EH (cell line): ENCODE data around the gene SNX25.

Source experiments
- DNase-seq: peaks from one replicate; pipeline ENCODE4 v3.0.0-alpha.2; 2015; ENCODE audit warnings: low read depth

SNX25 gene

DNA sequence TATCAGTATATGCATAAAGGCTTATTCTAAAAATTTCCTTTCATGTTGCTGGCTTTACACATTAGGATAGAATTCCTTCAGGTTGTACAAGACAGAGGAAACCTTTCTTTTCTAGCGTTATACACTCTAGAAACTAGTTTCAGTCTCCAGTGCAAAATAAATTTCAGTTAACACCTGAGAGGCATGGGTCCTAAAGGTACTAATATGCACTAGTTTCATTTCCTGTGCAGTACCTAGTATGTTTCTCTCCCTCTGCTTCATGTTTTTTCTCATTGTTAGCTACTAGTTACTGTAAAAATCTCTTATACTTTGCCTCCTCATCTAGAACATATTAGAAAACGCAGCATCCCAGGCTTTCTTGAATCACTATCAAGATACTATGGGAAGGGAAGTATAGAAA, 54.0 kb downstream of the SNX25 start:
- DNase-seq = no peak

GRCh38 chr4:185265942-185266341, 56.5 kb downstream of the SNX25 start:
- peak; percentile 85 for DNase-seq

DNA sequence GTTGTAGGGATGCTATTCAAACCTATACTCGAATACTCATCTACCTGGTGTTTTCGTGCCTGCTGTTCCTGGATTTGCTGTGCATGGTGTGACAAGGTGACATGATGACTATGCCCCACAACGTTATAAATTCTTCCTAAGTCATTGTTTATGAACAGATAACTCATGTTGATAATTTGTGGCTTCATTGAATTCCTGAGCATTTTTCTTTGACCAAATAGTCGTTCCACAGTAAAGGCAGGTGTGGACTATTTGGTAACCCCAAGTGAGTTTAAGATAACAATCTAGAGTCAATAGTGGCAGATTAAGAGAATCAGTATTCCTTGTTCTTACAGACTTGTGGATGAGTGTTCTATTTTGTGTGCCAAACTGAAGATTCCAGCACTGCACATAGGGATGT, 59.9 kb downstream of the SNX25 start:
- peak; percentile 15 for DNase-seq

DNA sequence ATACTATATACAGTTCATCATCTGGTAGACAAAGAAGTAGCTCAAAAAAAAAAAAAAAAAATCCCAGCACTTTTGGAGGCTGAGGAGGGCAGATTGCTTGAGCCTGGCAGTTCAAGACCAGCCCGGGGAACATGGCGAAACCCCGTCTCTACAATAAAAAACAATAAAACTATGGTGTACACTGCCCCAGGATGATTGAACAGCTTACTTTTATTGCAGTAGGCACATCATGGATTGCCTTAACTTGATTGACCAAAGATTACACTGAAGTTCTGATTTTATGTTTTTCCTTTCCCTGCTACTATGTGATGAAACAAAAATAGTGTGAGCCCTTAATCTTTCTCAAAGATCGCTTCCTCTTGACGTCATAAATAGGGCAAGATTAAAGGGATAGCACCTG, 60.6 kb downstream of the SNX25 start:
- DNase-seq = no peak

DNA sequence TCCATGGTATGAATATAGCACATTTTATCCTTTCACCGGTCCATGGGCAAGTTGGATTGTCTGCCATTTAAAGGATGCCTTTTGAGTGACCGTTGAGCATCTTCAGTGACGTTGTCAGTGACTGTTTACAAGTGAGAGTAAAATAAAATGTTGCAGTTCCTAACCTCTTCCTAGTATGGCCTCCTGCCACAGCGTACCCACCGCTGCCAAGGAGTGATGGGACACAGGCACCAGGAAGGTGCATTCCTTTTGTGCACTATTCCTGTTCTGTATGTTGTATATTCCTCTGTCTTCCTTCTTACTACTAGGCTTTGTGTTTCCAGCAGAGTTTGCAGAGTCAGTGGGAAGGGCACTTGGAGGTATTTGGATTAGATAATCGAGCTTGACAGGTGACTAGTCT, 61.5 kb downstream of the SNX25 start:
- no peak for DNase-seq

GRCh38 chr4:185272245-185272644, 62.8 kb downstream of the SNX25 start:
- DNase-seq = no peak

GRCh38 chr4:185275501-185275900, 66.1 kb downstream of the SNX25 start:
- DNase-seq = peak; percentile 30

DNA sequence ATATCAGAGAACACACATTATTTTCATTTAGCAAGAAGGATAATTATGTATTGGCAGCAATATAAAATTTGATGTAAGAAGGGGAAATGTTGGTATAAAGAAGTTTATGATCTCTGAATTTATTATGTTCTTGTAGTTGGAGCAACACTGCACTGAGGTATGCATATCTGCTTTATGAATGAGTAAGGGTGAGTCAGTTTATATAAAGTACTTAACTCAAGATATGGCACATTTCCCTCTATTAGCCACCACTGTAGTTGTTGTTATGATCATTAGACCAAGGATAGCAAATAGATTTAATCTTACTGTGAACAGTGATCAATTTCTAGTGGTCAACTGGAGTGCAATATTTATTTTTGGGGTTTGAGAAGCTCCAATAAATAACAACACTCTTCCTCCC, 66.6 kb downstream of the SNX25 start:
- DNase-seq = peak; percentile 63

GRCh38 chr4:185278716-185279115, 69.3 kb downstream of the SNX25 start:
- DNase-seq = no peak

DNA sequence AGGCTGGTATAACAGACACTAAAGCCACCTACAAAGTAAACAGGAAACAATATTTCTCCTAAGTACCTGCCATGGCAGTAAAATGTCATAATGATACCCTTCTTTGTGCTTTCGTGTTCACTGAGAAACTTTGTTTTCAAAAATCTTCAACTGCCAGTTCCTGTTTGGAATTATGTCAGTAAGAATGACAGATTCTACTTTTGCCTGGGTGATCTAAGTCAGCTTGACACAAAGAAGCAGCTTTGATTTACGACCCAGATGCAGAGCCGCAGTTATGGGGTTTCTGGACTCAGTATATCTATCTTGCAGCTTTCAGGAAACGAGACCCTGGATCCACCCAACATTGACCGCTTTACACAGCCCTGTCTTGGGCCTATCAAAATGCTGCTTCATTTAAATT, 71.2 kb downstream of the SNX25 start:
- DNase-seq = no peak

DNA sequence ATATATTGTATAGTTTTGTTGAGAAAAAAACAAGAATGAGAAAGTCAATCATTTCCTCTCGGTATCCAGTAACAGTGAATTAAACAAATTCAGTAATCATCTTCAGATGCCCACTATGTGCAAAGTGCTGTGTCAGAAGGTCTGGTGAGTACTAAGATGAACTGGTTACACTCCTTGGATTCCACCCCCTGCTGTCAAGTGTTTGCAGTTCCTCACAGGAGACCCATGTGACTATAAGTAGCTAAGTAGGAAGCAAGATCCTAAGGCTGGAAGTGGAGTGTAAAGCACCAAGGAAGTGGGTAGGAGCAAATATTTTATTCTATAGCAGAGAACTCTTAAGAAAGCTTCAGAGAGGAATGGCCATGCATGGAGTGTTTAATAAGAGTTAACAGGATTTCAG, 73.6 kb downstream of the SNX25 start:
- DNase-seq = peak; percentile 47

DNA sequence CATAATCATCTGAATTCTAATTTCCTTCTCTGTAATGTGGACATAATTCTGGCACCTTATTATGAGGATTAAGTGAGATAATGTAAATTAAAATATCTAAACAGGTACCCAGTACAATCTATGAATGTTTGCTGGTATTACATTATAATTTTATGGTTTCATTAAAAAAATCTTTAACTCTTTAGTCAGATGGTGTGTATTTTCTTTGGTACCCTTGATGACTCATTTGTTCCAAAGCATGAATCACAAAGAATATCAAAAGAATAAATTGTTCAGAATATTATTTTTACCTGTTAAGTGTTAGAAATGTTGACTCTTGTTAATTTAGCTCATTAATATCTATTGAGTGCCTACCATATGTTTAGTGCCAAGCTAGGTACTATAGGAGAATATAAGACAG, 74.3 kb downstream of the SNX25 start:
- peak; percentile 14 for DNase-seq

DNA sequence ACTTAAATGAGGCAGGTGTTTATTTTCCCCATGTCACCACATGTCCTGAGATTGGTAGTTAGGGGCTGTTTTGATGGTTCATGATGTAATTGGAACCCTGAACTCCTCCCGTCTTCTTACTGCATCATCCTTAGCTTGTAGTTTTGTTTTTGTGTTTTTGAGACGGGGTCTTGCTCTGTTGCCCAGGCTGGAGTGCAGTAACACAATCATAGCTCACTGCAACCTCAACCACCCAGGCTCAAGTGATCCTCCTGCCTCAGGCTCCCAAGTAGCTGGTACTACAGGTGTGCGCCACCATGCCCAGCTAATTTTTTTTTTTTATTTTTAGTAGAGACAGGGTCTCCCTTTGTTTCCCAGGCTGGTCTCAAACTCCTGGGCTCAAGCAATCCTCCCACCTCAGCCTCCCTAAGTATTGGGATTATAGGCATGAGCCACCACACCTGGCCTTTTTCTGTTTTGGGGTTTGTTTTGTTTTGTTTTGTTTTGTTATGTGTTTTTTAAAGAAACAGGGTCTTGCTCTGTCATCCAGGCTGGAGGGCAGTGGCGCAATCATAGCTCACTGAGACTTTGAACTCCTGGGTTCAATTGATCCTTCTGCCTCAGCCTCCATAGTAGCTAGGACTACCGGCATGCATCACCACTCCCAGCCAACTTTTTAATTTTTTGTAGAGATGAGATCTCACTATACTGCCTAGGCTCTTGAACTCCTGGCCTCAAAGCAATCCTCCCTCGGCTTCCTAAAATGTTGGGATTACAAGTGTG, 76.4 kb downstream of the SNX25 start:
- no peak for DNase-seq

DNA sequence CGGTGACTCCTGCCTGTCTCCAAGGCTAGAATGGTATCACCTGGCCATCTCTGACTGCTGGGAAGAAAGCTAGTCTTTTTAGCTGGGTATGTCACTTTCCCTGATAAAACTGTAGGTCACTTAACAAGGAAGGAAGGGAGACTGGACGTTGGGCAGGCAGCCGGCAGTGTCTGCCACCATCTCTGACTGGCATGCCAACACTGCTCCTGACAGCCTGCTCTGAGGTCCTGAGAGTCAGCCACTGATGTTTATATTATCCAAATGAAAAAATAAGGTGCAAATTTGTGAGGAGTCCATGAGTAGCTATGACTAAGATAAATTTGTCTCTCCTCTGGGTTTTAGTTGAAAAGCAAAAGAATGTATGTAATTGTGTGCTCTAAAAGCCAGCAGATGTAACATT, 77.2 kb downstream of the SNX25 start:
- peak; percentile 63 for DNase-seq

DNA sequence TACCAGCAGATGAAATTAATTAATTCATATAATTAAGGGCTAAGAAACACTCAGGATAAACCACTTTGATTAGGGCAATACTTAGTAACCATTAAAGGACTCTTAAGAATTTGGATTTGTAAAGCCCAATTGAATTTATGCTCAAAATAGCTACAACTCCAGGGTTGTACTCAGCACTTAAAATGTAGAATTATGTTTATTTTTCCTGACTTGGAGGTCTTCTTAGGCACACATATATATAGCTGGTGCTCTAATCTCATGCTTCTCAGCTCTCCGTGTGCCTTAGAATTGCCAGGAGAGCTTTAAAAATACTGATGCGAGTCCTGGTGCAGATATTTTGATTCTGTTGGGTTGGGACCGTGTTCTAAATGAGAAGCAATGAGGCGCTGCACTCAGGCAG, 77.6 kb downstream of the SNX25 start:
- DNase-seq = no peak

GRCh38 chr4:185290018-185290607, 80.7 kb downstream of the SNX25 start:
- no peak for DNase-seq

DNA sequence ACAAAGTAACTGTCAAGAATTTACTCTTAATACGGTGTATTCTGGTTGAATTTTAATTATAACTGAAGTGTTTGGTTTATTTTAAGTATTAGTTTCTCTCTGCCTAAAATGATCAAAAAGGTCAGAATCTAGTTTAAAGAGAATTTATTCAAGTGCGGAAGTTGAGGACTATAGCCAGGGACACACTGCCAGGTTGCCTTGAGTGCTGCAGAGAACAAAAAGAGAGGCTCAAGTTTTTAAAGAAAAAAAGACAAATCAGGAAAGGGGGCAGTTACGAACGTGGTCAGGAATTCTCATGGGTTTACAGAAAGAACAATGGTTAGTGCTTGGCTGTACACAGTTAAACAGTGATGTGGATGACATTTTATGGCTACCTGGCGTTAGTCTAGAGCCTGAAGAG, 81.3 kb downstream of the SNX25 start:
- no peak for DNase-seq

DNA sequence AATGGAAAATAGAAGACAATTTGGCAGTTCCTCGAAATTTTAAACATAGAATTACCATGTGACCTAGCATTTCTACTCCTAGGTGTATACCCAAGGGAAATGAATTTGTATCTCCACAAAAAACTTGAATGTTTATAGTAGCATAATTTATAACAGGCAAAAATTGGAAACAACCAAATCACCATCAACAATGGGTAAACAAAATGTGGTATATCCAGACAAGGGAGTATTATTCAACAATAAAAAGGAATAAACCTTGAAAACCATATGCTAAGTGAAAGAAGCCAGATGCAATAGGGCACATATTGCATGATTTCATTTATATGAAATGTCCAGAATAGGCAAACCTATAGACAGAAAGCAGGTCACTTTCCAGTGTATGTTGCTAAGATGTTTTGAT, 83.8 kb downstream of the SNX25 start:
- no peak for DNase-seq

- no peak for DNase-seq
Observed at GRCh38 chr4:185296665-185297460, 87.5 kb downstream of the SNX25 start.

DNA sequence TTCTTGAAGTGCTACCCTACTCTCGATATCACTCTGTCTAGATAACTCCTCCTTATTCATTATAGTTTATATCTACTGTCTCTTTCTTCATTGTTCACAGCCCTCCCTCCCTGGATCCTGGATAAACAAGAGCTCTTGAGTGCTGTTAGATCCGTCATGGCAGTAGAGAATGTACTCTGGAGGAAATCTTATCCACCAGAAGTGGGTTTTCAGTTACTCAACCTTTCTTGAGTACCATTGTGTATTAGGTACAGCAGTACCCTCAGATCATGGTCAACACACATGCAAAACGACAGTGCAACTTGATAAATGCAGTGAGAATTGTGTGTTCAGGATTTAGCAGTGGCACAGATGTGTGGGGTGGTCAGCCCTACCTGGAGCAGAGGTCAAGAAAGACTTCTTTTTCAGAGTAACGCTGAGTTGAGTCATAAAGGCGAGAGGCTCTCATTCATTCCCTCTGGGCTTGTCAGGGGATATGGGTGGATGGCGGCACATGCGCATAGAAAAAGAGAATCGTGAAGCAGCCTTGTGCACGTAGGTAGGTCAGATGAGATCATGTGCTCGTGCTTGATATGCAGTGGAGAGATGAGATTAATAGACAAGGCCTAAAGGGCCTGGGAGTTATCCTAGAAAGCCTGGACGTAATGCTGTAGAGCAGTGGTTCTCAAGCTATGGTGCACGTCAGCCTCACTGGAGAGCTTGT, 89.5 kb downstream of the SNX25 start:
- no peak for DNase-seq

- peak; percentile 51 for DNase-seq
Observed at GRCh38 chr4:185304541-185304940, 95.1 kb downstream of the SNX25 start.

- DNase-seq = peak; percentile 35
Observed at GRCh38 chr4:185304944-185305690, 95.7 kb downstream of the SNX25 start.
